A549 (cell line): ENCODE data around the gene PLEKHA5. TPM values are rescaled to one million over a fixed set of nuclear protein-coding genes. Genes with fewer than 3 reads are reported as not detected.
A peak's percentile ranks its signal among the peaks of the same experiment; 100 is the strongest.

ENCODE experiments used
- ATAC-seq, 2 experiments: fragments of 200-7000 bp in 1 of 2; fragments of >200 bp in 1 of 2; cut with Nextera tagmentation in 1 of 2; cut with Tn5 transposase in 1 of 2; 3 replicates each; pipeline versions ENCODE4 v1.8.0 to v1.9.1; 2018 to 2020; ENCODE audit warnings: mild to moderate bottlenecking in 1 of 2, moderate library complexity in 1 of 2
- CTCF ChIA-PET: fragments of 300-600 bp; sonication (Branson Sonifier 250); formaldehyde crosslinking; extraction: SDS; loops from one replicate; lab custom pipeline; 2021; ENCODE audit warnings: antibody characterized with exemption, inconsistent platforms; lab: Yijun Ruan, JAX
- POLR2A ChIA-PET: fragments of 350-600 bp; formaldehyde crosslinking; extraction: SDS; loops from one replicate; lab custom pipeline; 2021; ENCODE audit warnings: antibody characterized with exemption, inconsistent platforms; lab: Yijun Ruan, JAX
- DNase-seq, 2 experiments: peaks; one replicate each; pipeline versions ENCODE4 v3.0.0 to v3.0.0-alpha.2; 2011 to 2016; ENCODE audit warnings: low read depth in 1 of 2, low spot score in 1 of 2
- FAIRE-seq: peaks from 2 replicates; lab custom pipeline; 2011; peaks lifted over from hg19 to GRCh38; lab: Jason Lieb, UNC
- H3K27ac ChIP-seq, 2 experiments: fragments of >200 bp; sonication (Bioruptor Twin); formaldehyde crosslinking; 3 replicates each; pipeline ENCODE4 v1.5.1; 2016 to 2017
- H3K4me1 ChIP-seq: fragments of >200 bp; sonication (Bioruptor Twin); formaldehyde crosslinking; 3 replicates; pipeline ENCODE4 v1.6.1; 2016
- H3K4me2 ChIP-seq: fragments of >200 bp; sonication (Bioruptor Twin); formaldehyde crosslinking; 3 replicates; pipeline ENCODE4 v1.6.1; 2016
- H3K4me3 ChIP-seq: fragments of >200 bp; sonication (Bioruptor Twin); formaldehyde crosslinking; 3 replicates; pipeline ENCODE4 v1.5.1; 2016
- H3K9me3 ChIP-seq: fragments of >200 bp; sonication (Bioruptor Twin); formaldehyde crosslinking; 3 replicates; pipeline ENCODE4 v1.6.1; 2016
- BHLHE40 ChIP-seq: IDR thresholded peaks from 2 replicates; pipeline ENCODE4 v1.6.1; 2012; ENCODE audit warnings: low read depth, low read length, inconsistent platforms
- CBX2 ChIP-seq: fragments of 200-600 bp; sonication (generic); IDR thresholded peaks from 2 replicates; pipeline ENCODE4 v1.6.1; 2016; ENCODE audit warnings: low read depth, mild to moderate bottlenecking, borderline replicate concordance
- CEBPB ChIP-seq, 2 experiments: fragments of >200 bp in 1 of 2; sonication (Bioruptor Twin) in 1 of 2; formaldehyde crosslinking in 1 of 2; IDR thresholded peaks; 2 replicates each; pipeline ENCODE4 v1.6.1; 2012 to 2016
- EHMT2 ChIP-seq: fragments of 200-600 bp; sonication (generic); IDR thresholded peaks from 2 replicates; pipeline ENCODE4 v1.6.1; 2016; ENCODE audit warnings: antibody characterized with exemption, low read depth, mild to moderate bottlenecking, moderate library complexity
- ELK1 ChIP-seq: fragments of 150-350 bp; IDR thresholded peaks from 2 replicates; pipeline ENCODE4 v1.6.1; 2014; ENCODE audit warnings: low read depth, mild to moderate bottlenecking, low read length
- FOSB ChIP-seq: fragments of 250-450 bp; sonication (Bioruptor Pico); IDR thresholded peaks from 2 replicates; pipeline ENCODE4 v1.5.0; 2020; ENCODE audit warnings: mild to moderate bottlenecking, moderate library complexity
- GATA3 ChIP-seq: IDR thresholded peaks from 2 replicates; pipeline ENCODE4 v1.6.1; 2012; ENCODE audit warnings: borderline replicate concordance
- HEYL ChIP-seq: fragments of 250-450 bp; sonication (Bioruptor Pico); IDR thresholded peaks from 2 replicates; pipeline ENCODE4 v1.8.0; 2021; ENCODE audit warnings: mild to moderate bottlenecking, moderate library complexity
- HMGXB4 ChIP-seq: fragments of 250-450 bp; sonication (Bioruptor Pico); IDR thresholded peaks from 2 replicates; pipeline ENCODE4 v1.5.0; 2021; ENCODE audit warnings: mild to moderate bottlenecking, moderate library complexity, borderline replicate concordance
- HOXA7 ChIP-seq: fragments of 250-450 bp; sonication (Bioruptor Pico); IDR thresholded peaks from 2 replicates; pipeline ENCODE4 v1.5.0; 2020; ENCODE audit warnings: mild to moderate bottlenecking, moderate library complexity
- HOXB13 ChIP-seq: fragments of 250-450 bp; sonication (Bioruptor Pico); IDR thresholded peaks from 2 replicates; pipeline ENCODE4 v1.5.0; 2020; ENCODE audit warnings: low read depth, mild to moderate bottlenecking, moderate library complexity
- HOXB5 ChIP-seq: fragments of 250-450 bp; sonication (Bioruptor Pico); IDR thresholded peaks from 2 replicates; pipeline ENCODE4 v1.5.0; 2020; ENCODE audit warnings: mild to moderate bottlenecking, moderate library complexity
- JUN ChIP-seq, 2 experiments: fragments of >200 bp; sonication (Bioruptor Twin); formaldehyde crosslinking; IDR thresholded peaks; 2 replicates in 1 of 2; 3 replicates in 1 of 2; pipeline ENCODE4 v1.6.1; 2016 to 2017
- JUNB ChIP-seq: fragments of >200 bp; sonication (Bioruptor Twin); formaldehyde crosslinking; IDR thresholded peaks from 2 replicates; pipeline ENCODE4 v1.6.1; 2016
- KDM5A ChIP-seq: fragments of 200-600 bp; sonication (generic); IDR thresholded peaks from 2 replicates; pipeline ENCODE4 v1.6.1; 2016; ENCODE audit warnings: antibody characterized with exemption, mild to moderate bottlenecking
- MAFK ChIP-seq: fragments of 450-650 bp; IDR thresholded peaks from 2 replicates; pipeline ENCODE4 v1.6.1; 2014; ENCODE audit not compliant: partially characterized antibody
- NFE2L2 ChIP-seq: fragments of 150-350 bp; conservative IDR thresholded peaks from 2 replicates; pipeline ENCODE4 v1.6.1; 2014; ENCODE audit warnings: low read length
- NR3C1 ChIP-seq: fragments of >200 bp; sonication (Bioruptor Twin); formaldehyde crosslinking; IDR thresholded peaks from 3 replicates; pipeline ENCODE4 v1.6.1; 2017
- POLR2A ChIP-seq: IDR thresholded peaks from 2 replicates; pipeline ENCODE4 v1.6.1; 2012; ENCODE audit warnings: mild to moderate bottlenecking, low read length
- RAD21 ChIP-seq, 2 experiments: fragments of >200 bp in 1 of 2; sonication (Bioruptor Twin) in 1 of 2; formaldehyde crosslinking in 1 of 2; IDR thresholded peaks in 1 of 2; conservative IDR thresholded peaks in 1 of 2; 2 replicates in 1 of 2; 3 replicates in 1 of 2; pipeline ENCODE4 v1.6.1; 2012 to 2018; ENCODE audit warnings: inconsistent platforms in 1 of 2
- RNF2 ChIP-seq: fragments of 200-600 bp; sonication (generic); IDR thresholded peaks from 2 replicates; pipeline ENCODE4 v1.6.1; 2016; ENCODE audit warnings: low read depth, mild to moderate bottlenecking, antibody characterized with exemption, moderate library complexity, borderline replicate concordance
- SMC3 ChIP-seq: fragments of >200 bp; sonication (Bioruptor Twin); formaldehyde crosslinking; IDR thresholded peaks from 3 replicates; pipeline ENCODE4 v1.6.1; 2018; ENCODE audit warnings: inconsistent platforms
- TP53 ChIP-seq: fragments of 250-450 bp; sonication (Bioruptor Pico); IDR thresholded peaks from 2 replicates; pipeline ENCODE4 v1.5.0; 2021; ENCODE audit warnings: mild to moderate bottlenecking, moderate library complexity
- WGBS: methylation state at CpG from one replicate; pipeline ENCODE4 v1.1.6; 2017; ENCODE audit errors: missing lambda C conversion rate; 5-methylcytosine and 5-hydroxymethylcytosine counted together
- polyA plus RNA-seq, 4 experiments: library from polyadenylated mRNA; depleted of rRNA in 3 of 4; stranded (reverse); fragments of >200 nt; fragmentation: RNase III in 1 of 4; extraction: RNeasy Plus Mini Kit Qiagen cat#74134 plus additional on column Dnase treatment in 1 of 4; gene quantifications; 2 replicates in 3 of 4; 3 replicates in 1 of 4; pipeline ENCODE4 v1.2.3, GENCODE V29; 2011 to 2017
- TF ChIP-seq, protein P1 (sequence below): IDR thresholded peaks from 2 replicates; pipeline ENCODE4 v1.6.1; 2012; ENCODE audit warnings: low read depth, borderline replicate concordance

PLEKHA5 gene
- polyA plus RNA-seq, 2 of the 4 experiments (the other 2 are of a cell fraction) = 7.6 to 13.2 TPM

DNA sequence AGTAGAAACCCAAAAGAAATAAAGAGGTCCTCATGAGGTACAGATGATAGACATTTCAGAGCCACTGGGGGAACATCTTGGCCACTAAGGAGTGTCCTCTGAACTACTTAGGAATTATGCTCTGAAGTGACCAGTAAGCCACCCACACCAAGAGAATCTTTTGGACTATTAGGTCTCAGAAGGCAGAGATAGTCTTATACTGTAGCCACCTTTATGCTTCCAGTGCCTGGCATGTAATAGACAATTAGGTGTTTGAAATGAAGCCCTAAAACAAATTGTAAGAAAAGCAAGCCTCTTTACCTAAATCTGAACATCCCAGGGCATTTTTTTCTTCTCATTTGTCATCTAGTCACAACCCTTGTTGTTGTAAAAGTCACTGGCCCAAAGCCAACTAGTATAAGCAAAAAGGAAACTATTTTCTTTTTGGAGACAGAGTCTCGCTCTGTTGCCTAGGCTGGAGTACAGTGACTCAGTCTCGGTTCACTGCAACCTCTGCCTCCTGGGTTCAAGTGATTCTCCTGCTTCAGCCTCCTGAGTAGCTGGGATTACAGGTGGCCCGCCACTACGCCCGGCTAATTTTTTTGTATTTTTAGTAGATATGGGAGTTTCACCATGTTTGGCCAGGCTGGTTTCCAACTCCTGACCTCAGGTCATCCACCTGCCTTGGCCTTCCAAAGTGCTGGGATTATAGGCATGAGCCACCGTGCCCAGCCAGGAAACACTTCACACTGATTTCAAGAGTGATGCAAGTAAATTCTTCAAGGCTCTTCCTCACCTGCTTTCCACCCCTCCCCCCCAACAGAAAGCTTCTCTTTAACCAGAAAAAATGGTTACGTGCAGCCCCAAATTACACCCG lies 11.1 kb downstream of the PLEKHA5 start:
- Histone ChIP-seq H3K4me1 (no peaks in the 10 kb centered on the region), H3K4me3 (no peak overlapping the region), H3K4me2 (no peak overlapping the region), H3K9me3 (no peaks in the 10 kb centered on the region), H3K27ac (no peak overlapping the region)
- WGBS = 95% methylated on average over 8 of the region's 8 CpGs
- ATAC-seq (no peak), FAIRE-seq (no peak), DNase-seq (no peak)
- TF ChIP-seq NR3C1 = no peak
- TF ChIP-seq JUN (IDR thresholded peaks at IDR 0.05) = no peak
- no peak for TF ChIP-seq RAD21 (conservative IDR thresholded peaks at IDR 0.05 in 1 of 2, IDR thresholded peaks at IDR 0.05 in 1 of 2)
- TF ChIP-seq SMC3 = no peak
- TF ChIP-seq POLR2A = no peak
- TF ChIP-seq BHLHE40 = no peak
- TF ChIP-seq HOXB13 (CRISPR knock-in tag) = no peak
- TF ChIP-seq, protein P1, sequence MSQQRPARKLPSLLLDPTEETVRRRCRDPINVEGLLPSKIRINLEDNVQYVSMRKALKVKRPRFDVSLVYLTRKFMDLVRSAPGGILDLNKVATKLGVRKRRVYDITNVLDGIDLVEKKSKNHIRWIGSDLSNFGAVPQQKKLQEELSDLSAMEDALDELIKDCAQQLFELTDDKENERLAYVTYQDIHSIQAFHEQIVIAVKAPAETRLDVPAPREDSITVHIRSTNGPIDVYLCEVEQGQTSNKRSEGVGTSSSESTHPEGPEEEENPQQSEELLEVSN = no peak
- no peak for TF ChIP-seq HMGXB4 (CRISPR knock-in tag)
- TF ChIP-seq CEBPB (IDR thresholded peaks at IDR 0.05) = no peak
- TF ChIP-seq MAFK = no peak
- no peak for TF ChIP-seq KDM5A
- TF ChIP-seq CBX2 = no peak
- TF ChIP-seq HOXB5 (CRISPR knock-in tag) = no peak
- TF ChIP-seq RNF2 = no peak
- TF ChIP-seq JUNB = no peak
- TF ChIP-seq TP53 (CRISPR knock-in tag) = no peak
- TF ChIP-seq HEYL (CRISPR knock-in tag) = no peak
- no peak for TF ChIP-seq NFE2L2
- TF ChIP-seq FOSB (CRISPR knock-in tag) = no peak
- ChIA-PET POLR2A (no interaction called here), CTCF (no interaction called here)

GRCh38 chr12:19142499-19142898 lies 13.0 kb downstream of the PLEKHA5 start:
- TF ChIP-seq ELK1 (no peak), EHMT2 (no peak), HOXA7 (CRISPR knock-in tag) (no peak), GATA3 (no peak), MAFK (peak; percentile 63)
- DNase-seq (no peak), FAIRE-seq (no peak), ATAC-seq (no peak)
- 90% methylated on average over 2 of the region's 2 CpGs for WGBS
- ChIA-PET POLR2A (no interaction called here), CTCF (interaction anchor here (0.7 to 1.0 kb wide), 3 partner anchors 10 to 14 kb away, joined by 3 read pairs; no protein-coding TSS in a partner anchor)
- H3K4me3 ChIP-seq = no peak overlapping the region
- no peaks in the 10 kb centered on the region for H3K9me3 ChIP-seq
- no peaks in the 10 kb centered on the region for H3K4me1 ChIP-seq
- no peak overlapping the region for H3K27ac ChIP-seq
- no peak overlapping the region for H3K4me2 ChIP-seq
